Tracheal epithelial cell (primary cell): ENCODE measurements around the gene CCR1. TPM values are rescaled to one million over a fixed set of nuclear protein-coding genes. Genes with fewer than 3 reads are reported as not detected.

Experiments
- total RNA-seq: library from RNA; depleted of rRNA; stranded (reverse); fragments of >200 nt; gene quantifications from 2 replicates; pipeline ENCODE4 v1.2.1, GENCODE V29; 2014

The CCR1 gene
- total RNA-seq, result not detected in 2 replicates

GRCh38 chr3:46208167-46208704, at the start of gene CCR1:
TSS of gene CCR1 (minus strand) at chr3:46208313. CDS start at chr3:46204313, 4,000 bp downstream.

DNA sequence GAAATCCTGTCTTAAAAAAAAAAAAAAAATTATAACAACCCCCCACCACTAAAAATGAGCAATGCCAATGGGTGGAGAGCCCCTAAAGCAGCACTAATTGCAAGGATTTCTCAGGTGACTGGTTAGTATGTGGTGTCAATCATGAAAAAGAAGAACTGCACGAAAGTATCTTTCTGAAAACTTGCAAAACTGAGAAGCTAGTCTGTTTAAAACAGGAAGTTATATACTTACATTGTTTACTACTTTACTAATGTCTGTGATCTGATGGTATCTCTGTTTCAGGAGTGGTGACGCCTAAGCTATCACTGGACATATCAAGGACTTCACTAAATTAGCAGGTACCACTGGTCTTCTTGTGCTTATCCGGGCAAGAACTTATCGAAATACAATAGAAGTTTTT, 34.0 kb upstream of the CCR1 start, which contains the start of gene CCR3:
TSS of gene CCR3 (plus strand) at position 341 of the 400 bp plus-strand sequence. CDS start 22,699 bp downstream, outside the sequence.

Other genes with a start within 250 kb of the CCR1 start
- 10.4 and 12.5 TPM in 2 replicates for gene FYCO1, start 212.5 kb downstream of the CCR1 start, total RNA-seq
- under 0.01 TPM in 1 of 2 replicates, not detected in the other for gene XCR1, start 180.8 kb downstream of the CCR1 start, total RNA-seq
- not detected in 2 replicates for gene CCR3, start 34.1 kb upstream of the CCR1 start, total RNA-seq
- not detected in 2 replicates for gene CCR2, start 145.8 kb upstream of the CCR1 start, total RNA-seq
- not detected in 2 replicates for gene CCR5, start 162.6 kb upstream of the CCR1 start, total RNA-seq
- 0.24 TPM in 1 of 2 replicates, not detected in the other for gene CCRL2, start 198.9 kb upstream of the CCR1 start, total RNA-seq